ENCODE results near the gene CD244. TPM values are rescaled to one million over a fixed set of nuclear protein-coding genes. Genes with fewer than 3 reads are reported as not detected.

CD244 gene
- polyA plus RNA-seq, 3 donors, result 62.2 to 116 (median 106) TPM

DNA sequence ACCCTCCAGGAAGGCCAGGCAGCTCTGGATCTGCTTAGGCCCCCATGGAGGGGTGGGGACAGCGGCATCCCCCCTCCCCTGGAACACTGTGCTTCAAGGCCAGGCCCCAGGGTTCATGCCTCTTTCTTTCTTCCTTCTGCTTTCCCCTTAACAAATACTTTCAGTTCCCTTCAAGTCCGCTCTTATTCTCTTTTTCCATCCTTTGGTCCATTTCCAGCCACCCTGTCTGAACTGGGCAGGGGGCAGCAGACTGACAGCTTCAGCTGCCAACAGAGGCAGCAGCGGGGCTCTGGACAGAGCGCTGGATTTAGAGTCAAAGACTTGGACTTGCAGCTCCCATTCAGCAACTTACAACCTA is 1.1 kb upstream of the CD244 start:
- H3K36me3 Mint-ChIP-seq, result no peaks in the 10 kb centered on the region
- H4K20me1 ChIP-seq (ENCODE audit: insufficient read depth, low read length), result no peaks in the 10 kb centered on the region
- H3K4me3 Mint-ChIP-seq, result peak overlapping the region; percentile 46 to 99
- H3K4me3 ChIP-seq (replicated peaks in 1 of 3; ENCODE audit: low read depth in 2 of 3, low read length in 3 of 3), result peak overlapping the region in 2 of 3 experiments; percentile 56 to 78
- H3K27ac ChIP-seq (ENCODE audit: low read depth in 1 of 2, low read length in 2 of 2), result peak overlapping the region; percentile 95 to 98
- H3K4me1 ChIP-seq (ENCODE audit: control insufficient read depth in 1 of 2, insufficient read depth in 2 of 2, low read length in 2 of 2), result peaks cover 85 to 88% of the 10 kb centered on the region in 2 donors
- peaks cover 29% of the 10 kb centered on the region for H3K79me2 ChIP-seq (ENCODE audit: insufficient read depth, low read length)
- peak; percentile 53 to 76 (median 70) for DNase-seq
- TF ChIP-seq, protein P1, sequence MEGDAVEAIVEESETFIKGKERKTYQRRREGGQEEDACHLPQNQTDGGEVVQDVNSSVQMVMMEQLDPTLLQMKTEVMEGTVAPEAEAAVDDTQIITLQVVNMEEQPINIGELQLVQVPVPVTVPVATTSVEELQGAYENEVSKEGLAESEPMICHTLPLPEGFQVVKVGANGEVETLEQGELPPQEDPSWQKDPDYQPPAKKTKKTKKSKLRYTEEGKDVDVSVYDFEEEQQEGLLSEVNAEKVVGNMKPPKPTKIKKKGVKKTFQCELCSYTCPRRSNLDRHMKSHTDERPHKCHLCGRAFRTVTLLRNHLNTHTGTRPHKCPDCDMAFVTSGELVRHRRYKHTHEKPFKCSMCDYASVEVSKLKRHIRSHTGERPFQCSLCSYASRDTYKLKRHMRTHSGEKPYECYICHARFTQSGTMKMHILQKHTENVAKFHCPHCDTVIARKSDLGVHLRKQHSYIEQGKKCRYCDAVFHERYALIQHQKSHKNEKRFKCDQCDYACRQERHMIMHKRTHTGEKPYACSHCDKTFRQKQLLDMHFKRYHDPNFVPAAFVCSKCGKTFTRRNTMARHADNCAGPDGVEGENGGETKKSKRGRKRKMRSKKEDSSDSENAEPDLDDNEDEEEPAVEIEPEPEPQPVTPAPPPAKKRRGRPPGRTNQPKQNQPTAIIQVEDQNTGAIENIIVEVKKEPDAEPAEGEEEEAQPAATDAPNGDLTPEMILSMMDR (IDR thresholded peaks at IDR 0.05), result no peak
- peaks cover 0 to 2% (median 0%) of the 10 kb centered on the region in 7 donors for H3K9me3 Mint-ChIP-seq
- peaks cover 0 to 3% (median 0%) of the 10 kb centered on the region in 3 donors for H3K27me3 Mint-ChIP-seq (ENCODE audit: low read depth in 3 of 3)
- peak overlapping the region; percentile 26 for H2AFZ ChIP-seq (ENCODE audit: insufficient read depth, low read depth, low read length, poor library complexity, severe bottlenecking)
- no peaks in the 10 kb centered on the region for H3K36me3 ChIP-seq (replicated peaks in 1 of 2; ENCODE audit: control insufficient read depth in 1 of 2, insufficient read depth in 2 of 2, low read length in 2 of 2)
- no peaks in the 10 kb centered on the region for H3K9me3 ChIP-seq (replicated peaks in 1 of 2; ENCODE audit: control insufficient read depth in 1 of 2, insufficient read depth in 1 of 2, low read length in 2 of 2)
- H3K4me2 ChIP-seq (replicated peaks; ENCODE audit: extremely low read depth, low read length, poor library complexity, severe bottlenecking), result peak overlapping the region; percentile 82
- peaks cover 93% of the 10 kb centered on the region for H3K4me1 Mint-ChIP-seq
- H3K9ac ChIP-seq (ENCODE audit: insufficient read depth, low read length, poor library complexity, severe bottlenecking), result peak overlapping the region; percentile 70
- WGBS (ENCODE audit: insufficient coverage), result 15% methylated on average over 4 of the region's 4 CpGs
- peak overlapping the region; percentile 92 to 99 (median 98) for H3K27ac Mint-ChIP-seq
- H3K27me3 ChIP-seq (ENCODE audit: control insufficient read depth in 2 of 2, insufficient read depth in 2 of 2, low read length in 2 of 2), result no peaks in the 10 kb centered on the region
- intact Hi-C loops (cut with micrococcal nuclease), result loop anchor here in 1 of 2 donors (5.0 to 10.0 kb wide), 2 partner anchors 179 to 286 kb away; partner anchors contain the start of gene CD84

GRCh38 chr1:160863061-160863773 is 530 bp upstream of the CD244 start:
- H2AFZ ChIP-seq (ENCODE audit: insufficient read depth, low read depth, low read length, poor library complexity, severe bottlenecking), result peak overlapping the region; percentile 26
- H3K4me3 Mint-ChIP-seq, result peak overlapping the region; percentile 84 to 99
- peak overlapping the region; percentile 70 for H3K9ac ChIP-seq (ENCODE audit: insufficient read depth, low read length, poor library complexity, severe bottlenecking)
- H3K27ac ChIP-seq (ENCODE audit: low read depth in 1 of 2, low read length in 2 of 2), result peak overlapping the region; percentile 95 to 98
- peaks cover 35% of the 10 kb centered on the region for H3K79me2 ChIP-seq (ENCODE audit: insufficient read depth, low read length)
- TF ChIP-seq, protein P1 (IDR thresholded peaks at IDR 0.05), result no peak
- H3K36me3 Mint-ChIP-seq, result peaks cover 0 to 2% of the 10 kb centered on the region in 2 donors
- no peaks in the 10 kb centered on the region for H3K27me3 ChIP-seq (ENCODE audit: control insufficient read depth in 2 of 2, insufficient read depth in 2 of 2, low read length in 2 of 2)
- intact Hi-C loops (cut with micrococcal nuclease), result loop anchor here in 1 of 2 donors (5.0 to 10.0 kb wide), 2 partner anchors 178 to 286 kb away; partner anchors contain the start of gene CD84
- no peaks in the 10 kb centered on the region for H3K36me3 ChIP-seq (replicated peaks in 1 of 2; ENCODE audit: control insufficient read depth in 1 of 2, insufficient read depth in 2 of 2, low read length in 2 of 2)
- peaks cover 0 to 2% (median 0%) of the 10 kb centered on the region in 7 donors for H3K9me3 Mint-ChIP-seq
- peaks cover 93% of the 10 kb centered on the region for H3K4me1 Mint-ChIP-seq
- no peaks in the 10 kb centered on the region for H4K20me1 ChIP-seq (ENCODE audit: insufficient read depth, low read length)
- peaks cover 85 to 89% of the 10 kb centered on the region in 2 donors for H3K4me1 ChIP-seq (ENCODE audit: control insufficient read depth in 1 of 2, insufficient read depth in 2 of 2, low read length in 2 of 2)
- DNase-seq, result peak in 2 of 3 donors; percentile 70 to 71
- H3K4me2 ChIP-seq (replicated peaks; ENCODE audit: extremely low read depth, low read length, poor library complexity, severe bottlenecking), result peak overlapping the region; percentile 82
- H3K9me3 ChIP-seq (replicated peaks in 1 of 2; ENCODE audit: control insufficient read depth in 1 of 2, insufficient read depth in 1 of 2, low read length in 2 of 2), result no peaks in the 10 kb centered on the region
- H3K27me3 Mint-ChIP-seq (ENCODE audit: low read depth in 3 of 3), result peaks cover 0 to 3% (median 0%) of the 10 kb centered on the region in 3 donors
- H3K27ac Mint-ChIP-seq, result peak overlapping the region; percentile 92 to 99 (median 98)
- 31% methylated on average over 3 of the region's 11 CpGs for WGBS (ENCODE audit: insufficient coverage)
- peak overlapping the region; percentile 5 to 78 (median 56) for H3K4me3 ChIP-seq (replicated peaks in 1 of 3; ENCODE audit: low read depth in 2 of 3, low read length in 3 of 3)
